ENCODE data around the gene GRK1. TPM values are rescaled to one million over a fixed set of nuclear protein-coding genes. Genes with fewer than 3 reads are reported as not detected.
"Not testable (repeated sequence)": the region's sequence is repeated elsewhere in the genome, so short reads cannot be mapped to it uniquely, and the experiment has no call there.

The GRK1 gene
- total RNA-seq (0.14 TPM), polyA plus RNA-seq (0.11 TPM)
- long read RNA-seq, donor 1, partial matches to known transcripts: 0 of 1 reads
- long read RNA-seq, donor 1, other reads (novel, unspliced or antisense): 0 of 1 reads
- long read RNA-seq, donor 2: 0 reads
- long read RNA-seq, donor 3, partial matches to known transcripts: 0 of 1 reads
- long read RNA-seq, donor 3, other reads (novel, unspliced or antisense): 0 of 1 reads
- long read RNA-seq, donor 4: 0 reads
- long read RNA-seq, donor 5: 0 reads
- long read RNA-seq, donor 6, partial matches to known transcripts: 0 of 1 reads
- long read RNA-seq, donor 6, other reads (novel, unspliced or antisense): 0 of 1 reads
- long read RNA-seq, donor 7: 0 reads
- long read RNA-seq, donor 8: 0 reads
- long read RNA-seq, donor 9: 0 reads
- long read RNA-seq, donor 10: 0 reads

DNA sequence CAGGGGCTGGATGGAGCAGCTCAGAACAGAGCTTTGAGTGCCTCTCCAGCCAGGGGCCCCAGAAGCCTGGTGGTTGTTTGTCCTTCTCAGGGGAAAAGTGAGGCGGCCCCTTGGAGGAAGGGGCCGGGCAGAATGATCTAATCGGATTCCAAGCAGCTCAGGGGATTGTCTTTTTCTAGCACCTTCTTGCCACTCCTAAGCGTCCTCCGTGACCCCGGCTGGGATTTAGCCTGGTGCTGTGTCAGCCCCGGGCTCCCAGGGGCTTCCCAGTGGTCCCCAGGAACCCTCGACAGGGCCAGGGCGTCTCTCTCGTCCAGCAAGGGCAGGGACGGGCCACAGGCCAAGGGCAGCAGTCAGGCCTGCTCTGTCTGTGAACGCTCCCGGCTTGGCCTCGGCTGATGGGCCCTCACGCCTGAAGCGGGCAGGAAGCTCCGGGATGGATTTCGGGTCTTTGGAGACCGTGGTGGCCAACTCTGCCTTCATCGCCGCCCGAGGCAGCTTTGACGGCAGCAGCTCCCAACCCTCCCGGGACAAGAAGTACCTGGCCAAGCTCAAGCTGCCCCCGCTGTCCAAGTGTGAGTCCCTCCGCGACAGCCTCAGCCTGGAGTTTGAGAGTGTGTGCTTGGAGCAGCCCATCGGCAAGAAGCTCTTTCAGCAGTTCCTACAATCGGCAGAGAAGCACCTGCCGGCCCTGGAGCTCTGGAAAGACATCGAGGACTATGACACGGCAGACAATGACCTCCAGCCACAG lies at the start of gene GRK1:
TSS of gene GRK1 (plus strand) at position 269 of the 751 bp plus-strand sequence. CDS start at position 437, 168 bp downstream.
- Histone ChIP-seq H3K36me3 (ENCODE audit: control insufficient read depth in 2 of 2, insufficient read depth in 2 of 2, low read length in 1 of 2) (no peaks in the 10 kb centered on the region), H3K27me3 (ENCODE audit: control insufficient read depth in 2 of 2, insufficient read depth in 1 of 2, low read length in 1 of 2) (peaks cover 0 to 11% of the 10 kb centered on the region in 2 donors), H3K4me3 (ENCODE audit: low read length in 2 of 2) (no peak within 1 kb of the TSS), H3K4me1 (ENCODE audit: control insufficient read depth in 2 of 2, insufficient read depth in 2 of 2, low read length in 2 of 2) (peaks cover 4 to 13% of the 10 kb centered on the region in 2 donors), H3K27ac (ENCODE audit: low read depth in 1 of 2, low read length in 1 of 2) (no peak within 1 kb of the TSS), H3K9me3 (ENCODE audit: control insufficient read depth in 2 of 2, insufficient read depth in 1 of 2, low read length in 1 of 2) (peaks cover 5 to 17% of the 10 kb centered on the region in 2 donors)
- DNase-seq (ENCODE audit: low read depth in 6 of 9, low spot score in 9 of 9): no peak
- 91% methylated on average over 32 of the region's 32 CpGs for WGBS

DNA sequence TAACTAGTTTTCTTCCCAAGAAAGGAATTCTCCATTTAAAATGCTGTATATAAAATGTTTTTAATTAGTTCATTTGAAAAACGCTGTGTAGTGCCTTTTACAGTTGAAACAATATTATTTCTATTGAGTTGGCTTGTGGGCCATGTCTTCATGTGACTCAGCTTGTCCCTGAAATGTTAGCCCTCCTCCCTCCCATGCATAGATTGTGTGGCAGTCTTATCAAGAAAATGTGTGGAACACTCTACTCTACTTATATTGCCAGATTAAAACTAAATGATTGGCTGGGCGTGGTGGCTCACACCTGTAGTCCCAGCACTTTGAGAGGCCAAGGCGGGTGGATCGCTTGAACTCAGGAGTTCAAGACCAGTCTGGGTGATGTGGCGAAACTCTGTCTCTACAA lies 49.1 kb upstream of the GRK1 start:
- Histone ChIP-seq H3K4me3 (ENCODE audit: low read length in 2 of 2) (no peak overlapping the region), H3K36me3 (ENCODE audit: control insufficient read depth in 2 of 2, insufficient read depth in 2 of 2, low read length in 1 of 2) (peaks cover 25 to 27% of the 10 kb centered on the region in 2 donors), H3K9me3 (ENCODE audit: control insufficient read depth in 2 of 2, insufficient read depth in 1 of 2, low read length in 1 of 2) (no peaks in the 10 kb centered on the region), H3K27ac (ENCODE audit: low read depth in 1 of 2, low read length in 1 of 2) (no peak overlapping the region), H3K27me3 (ENCODE audit: control insufficient read depth in 2 of 2, insufficient read depth in 1 of 2, low read length in 1 of 2) (no peaks in the 10 kb centered on the region), H3K4me1 (ENCODE audit: control insufficient read depth in 2 of 2, insufficient read depth in 2 of 2, low read length in 2 of 2) (no peaks in the 10 kb centered on the region)
- DNase-seq (ENCODE audit: low read depth in 6 of 9, low spot score in 9 of 9): no peak
- 98% methylated on average over 5 of the region's 5 CpGs for WGBS

DNA sequence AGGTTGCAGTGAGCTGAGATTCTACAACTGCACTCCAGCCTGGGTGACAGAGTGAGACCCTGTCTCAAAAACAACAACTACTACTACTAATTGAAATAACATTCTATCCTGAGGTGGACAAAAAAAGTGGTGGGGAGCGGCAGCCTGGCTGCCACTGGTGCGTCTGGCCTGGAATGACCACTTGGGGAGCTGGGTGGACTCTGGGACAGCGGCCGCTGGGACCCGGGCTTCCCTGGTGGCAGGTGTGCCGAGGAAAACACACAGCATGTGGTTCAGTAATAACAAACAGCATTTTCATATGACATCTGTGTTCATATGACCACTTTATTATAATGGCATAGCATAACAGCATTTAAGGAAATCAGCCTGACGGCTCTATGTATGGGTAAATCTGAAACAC lies 48.6 kb upstream of the GRK1 start:
- 98% methylated on average over 7 of the region's 7 CpGs for whole genome bisulfite sequencing
- no peaks in the 10 kb centered on the region for H3K27me3 ChIP-seq (ENCODE audit: control insufficient read depth in 2 of 2, insufficient read depth in 1 of 2, low read length in 1 of 2)
- no peaks in the 10 kb centered on the region for H3K4me1 ChIP-seq (ENCODE audit: control insufficient read depth in 2 of 2, insufficient read depth in 2 of 2, low read length in 2 of 2)
- H3K4me3 ChIP-seq (ENCODE audit: low read length in 2 of 2): no peak overlapping the region
- no peak for DNase-seq (ENCODE audit: low read depth in 6 of 9, low spot score in 9 of 9)
- H3K36me3 ChIP-seq (ENCODE audit: control insufficient read depth in 2 of 2, insufficient read depth in 2 of 2, low read length in 1 of 2): peaks cover 30 to 32% of the 10 kb centered on the region in 2 donors
- H3K27ac ChIP-seq (ENCODE audit: low read depth in 1 of 2, low read length in 1 of 2): no peak overlapping the region
- no peaks in the 10 kb centered on the region for H3K9me3 ChIP-seq (ENCODE audit: control insufficient read depth in 2 of 2, insufficient read depth in 1 of 2, low read length in 1 of 2)

GRCh38 chr13:113620036-113620796 lies 46.8 kb upstream of the GRK1 start:
- Histone ChIP-seq H3K36me3 (ENCODE audit: control insufficient read depth in 2 of 2, insufficient read depth in 2 of 2, low read length in 1 of 2) (peaks cover 30 to 38% of the 10 kb centered on the region in 2 donors), H3K9me3 (ENCODE audit: control insufficient read depth in 2 of 2, insufficient read depth in 1 of 2, low read length in 1 of 2) (no peaks in the 10 kb centered on the region)
- DNase-seq (ENCODE audit: low read depth in 6 of 9, low spot score in 9 of 9): no peak

DNA sequence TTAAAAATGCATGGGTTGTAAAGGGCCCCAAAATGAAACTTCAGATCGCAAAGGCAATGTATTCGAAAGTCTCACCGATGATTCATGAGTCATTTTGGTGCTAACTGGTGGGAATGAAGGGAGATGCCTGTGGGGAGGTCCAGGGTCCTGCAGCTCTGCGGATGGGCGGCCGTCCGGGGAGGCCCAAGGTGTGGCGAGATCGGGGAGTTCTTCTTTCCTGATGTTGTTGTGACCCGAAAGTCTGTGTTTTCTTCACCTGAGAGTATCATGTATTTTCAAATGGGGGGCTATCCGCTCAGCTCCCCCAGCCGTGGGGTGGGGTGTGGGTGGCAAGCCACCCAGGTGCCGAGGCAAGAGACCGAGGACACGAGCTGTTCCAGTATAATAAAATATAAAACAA lies 46.0 kb upstream of the GRK1 start:
- no peak overlapping the region for H3K27ac ChIP-seq (ENCODE audit: low read depth in 1 of 2, low read length in 1 of 2)
- no peaks in the 10 kb centered on the region for H3K4me1 ChIP-seq (ENCODE audit: control insufficient read depth in 2 of 2, insufficient read depth in 2 of 2, low read length in 2 of 2)
- no peaks in the 10 kb centered on the region for H3K9me3 ChIP-seq (ENCODE audit: control insufficient read depth in 2 of 2, insufficient read depth in 1 of 2, low read length in 1 of 2)
- peaks cover 28 to 40% of the 10 kb centered on the region in 2 donors for H3K36me3 ChIP-seq (ENCODE audit: control insufficient read depth in 2 of 2, insufficient read depth in 2 of 2, low read length in 1 of 2)
- DNase-seq (ENCODE audit: low read depth in 6 of 9, low spot score in 9 of 9): no peak
- no peak overlapping the region for H3K4me3 ChIP-seq (ENCODE audit: low read length in 2 of 2)
- H3K27me3 ChIP-seq (ENCODE audit: control insufficient read depth in 2 of 2, insufficient read depth in 1 of 2, low read length in 1 of 2): no peaks in the 10 kb centered on the region
- 98% methylated on average over 15 of the region's 15 CpGs for WGBS

More at GRCh38 chr13:113620036-113620796, 46.8 kb upstream of the GRK1 start:
- Histone ChIP-seq H3K27ac (ENCODE audit: low read depth in 1 of 2, low read length in 1 of 2) (no peak overlapping the region), H3K4me1 (ENCODE audit: control insufficient read depth in 2 of 2, insufficient read depth in 2 of 2, low read length in 2 of 2) (no peaks in the 10 kb centered on the region), H3K4me3 (ENCODE audit: low read length in 2 of 2) (no peak overlapping the region), H3K27me3 (ENCODE audit: control insufficient read depth in 2 of 2, insufficient read depth in 1 of 2, low read length in 1 of 2) (no peaks in the 10 kb centered on the region)
- WGBS: 97% methylated on average over 15 of the region's 15 CpGs

DNA sequence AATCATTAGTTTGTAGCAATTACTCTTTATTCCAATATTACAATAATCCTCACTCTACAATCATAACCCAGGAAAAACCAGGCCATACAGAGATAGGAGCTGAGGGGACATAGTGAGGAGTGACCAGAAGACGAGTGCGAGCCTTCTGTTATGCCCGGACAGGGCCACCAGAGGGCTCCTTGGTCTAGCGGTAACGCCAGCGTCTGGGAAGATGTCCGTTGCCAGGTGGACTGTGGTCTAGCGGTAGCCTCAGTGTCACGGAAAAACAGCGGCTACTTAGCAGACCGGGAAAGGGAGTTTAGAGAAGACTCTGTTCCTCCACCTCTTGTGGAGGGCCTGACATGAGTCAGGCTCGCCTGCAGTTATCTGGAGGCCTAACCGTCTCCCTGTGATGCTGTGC lies 45.5 kb upstream of the GRK1 start:
- peaks cover 28 to 35% of the 10 kb centered on the region in 2 donors for H3K36me3 ChIP-seq (ENCODE audit: control insufficient read depth in 2 of 2, insufficient read depth in 2 of 2, low read length in 1 of 2)
- not testable (repeated sequence) for DNase-seq (ENCODE audit: low read depth in 6 of 9, low spot score in 9 of 9); H3K4me3 ChIP-seq (ENCODE audit: low read length in 2 of 2); H3K27ac ChIP-seq (ENCODE audit: low read depth in 1 of 2, low read length in 1 of 2); H3K4me1 ChIP-seq (ENCODE audit: control insufficient read depth in 2 of 2, insufficient read depth in 2 of 2, low read length in 2 of 2); H3K9me3 ChIP-seq (ENCODE audit: control insufficient read depth in 2 of 2, insufficient read depth in 1 of 2, low read length in 1 of 2); H3K27me3 ChIP-seq (ENCODE audit: control insufficient read depth in 2 of 2, insufficient read depth in 1 of 2, low read length in 1 of 2)
- WGBS: 96% methylated on average over 13 of the region's 13 CpGs

GRCh38 chr13:113621986-113622550 lies 45.0 kb upstream of the GRK1 start:
- DNase-seq (ENCODE audit: low read depth in 6 of 9, low spot score in 9 of 9); H3K4me1 ChIP-seq (ENCODE audit: control insufficient read depth in 2 of 2, insufficient read depth in 2 of 2, low read length in 2 of 2); H3K27me3 ChIP-seq (ENCODE audit: control insufficient read depth in 2 of 2, insufficient read depth in 1 of 2, low read length in 1 of 2); H3K4me3 ChIP-seq (ENCODE audit: low read length in 2 of 2); H3K9me3 ChIP-seq (ENCODE audit: control insufficient read depth in 2 of 2, insufficient read depth in 1 of 2, low read length in 1 of 2); H3K27ac ChIP-seq (ENCODE audit: low read depth in 1 of 2, low read length in 1 of 2): not testable (repeated sequence)
- 98% methylated on average over 20 of the region's 20 CpGs for WGBS
- H3K36me3 ChIP-seq (ENCODE audit: control insufficient read depth in 2 of 2, insufficient read depth in 2 of 2, low read length in 1 of 2): peaks cover 30 to 34% of the 10 kb centered on the region in 2 donors

DNA sequence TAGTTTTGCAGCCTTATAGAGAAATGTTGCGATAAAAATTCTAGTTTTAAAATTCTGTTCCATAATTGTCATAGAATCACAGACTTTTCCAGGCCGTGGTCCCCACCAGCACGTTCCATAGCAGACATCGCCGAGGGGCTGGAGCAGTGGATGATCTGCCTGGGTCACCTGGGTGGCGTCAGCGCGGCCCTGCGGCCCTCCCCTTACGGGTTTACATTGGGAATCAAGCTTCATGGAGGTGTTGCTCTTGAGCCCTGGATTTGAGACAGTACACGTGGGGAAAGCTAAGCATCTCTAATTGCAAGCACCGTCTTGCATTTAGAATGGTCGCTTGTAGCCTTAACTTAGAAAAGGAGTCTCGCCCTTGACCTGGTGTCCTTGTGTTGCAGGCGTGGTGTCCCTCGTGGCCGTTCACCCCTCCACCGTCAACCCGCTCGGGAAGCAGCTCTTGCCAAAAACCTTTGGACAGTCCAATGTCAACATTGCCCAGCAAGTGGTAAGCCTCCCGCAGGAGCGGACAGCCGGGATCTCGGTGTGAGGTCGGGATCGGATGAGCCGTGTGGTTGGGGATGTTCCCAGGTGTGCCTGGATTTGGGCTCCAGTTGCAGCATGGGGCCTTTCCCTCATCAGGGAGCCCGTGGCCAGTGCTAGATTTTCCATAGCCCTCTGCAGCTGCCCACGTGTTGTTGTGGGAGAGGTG lies 44.1 kb upstream of the GRK1 start:
- no peak overlapping the region for H3K27ac ChIP-seq (ENCODE audit: low read depth in 1 of 2, low read length in 1 of 2)
- 97% methylated on average over 29 of the region's 29 CpGs for WGBS
- no peaks in the 10 kb centered on the region for H3K4me1 ChIP-seq (ENCODE audit: control insufficient read depth in 2 of 2, insufficient read depth in 2 of 2, low read length in 2 of 2)
- H3K27me3 ChIP-seq (ENCODE audit: control insufficient read depth in 2 of 2, insufficient read depth in 1 of 2, low read length in 1 of 2): no peaks in the 10 kb centered on the region
- H3K4me3 ChIP-seq (ENCODE audit: low read length in 2 of 2): no peak overlapping the region
- H3K9me3 ChIP-seq (ENCODE audit: control insufficient read depth in 2 of 2, insufficient read depth in 1 of 2, low read length in 1 of 2): no peaks in the 10 kb centered on the region
- no peak for DNase-seq (ENCODE audit: low read depth in 6 of 9, low spot score in 9 of 9)
- peaks cover 33 to 42% of the 10 kb centered on the region in 2 donors for H3K36me3 ChIP-seq (ENCODE audit: control insufficient read depth in 2 of 2, insufficient read depth in 2 of 2, low read length in 1 of 2)
